ENCODE measurements around the gene TALDO1.
"Not testable (repeated sequence)": the region's sequence is repeated elsewhere in the genome, so short reads cannot be mapped to it uniquely, and the experiment has no call there.

TALDO1 gene

DNA sequence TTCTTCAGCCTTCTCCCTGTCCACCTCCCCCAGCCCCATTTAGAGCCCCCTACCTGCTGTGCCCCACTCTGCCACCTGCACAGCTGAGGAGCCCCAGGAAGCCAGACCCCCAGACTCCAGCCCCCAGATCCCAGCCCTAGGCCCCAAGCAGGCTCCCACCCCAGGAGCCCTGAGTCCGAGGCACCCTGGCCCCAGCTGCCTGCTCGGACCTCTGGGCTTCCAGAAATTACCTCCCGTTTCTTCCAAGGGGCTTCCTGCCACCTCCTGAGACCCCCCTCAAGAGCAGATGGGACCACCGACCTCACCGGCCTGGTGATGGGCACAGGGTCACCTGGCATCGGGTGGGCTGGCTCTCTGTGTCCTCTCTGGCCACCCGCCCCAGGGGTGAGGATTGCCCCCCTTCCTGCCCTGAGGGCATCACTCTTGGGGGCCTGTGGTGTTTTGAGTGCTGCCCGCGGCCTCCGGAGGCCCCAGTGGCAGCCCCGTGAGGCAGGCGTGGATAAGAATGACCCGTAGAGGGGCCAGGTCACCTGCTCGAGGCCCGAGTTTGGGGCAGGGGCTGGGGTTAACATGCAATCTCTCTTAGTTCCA is 18.3 kb upstream of the TALDO1 start:
- H3K27ac ChIP-seq: no peak overlapping the region; the same call in 1 of the 2 replicates
- TF ChIP-seq, protein P1, sequence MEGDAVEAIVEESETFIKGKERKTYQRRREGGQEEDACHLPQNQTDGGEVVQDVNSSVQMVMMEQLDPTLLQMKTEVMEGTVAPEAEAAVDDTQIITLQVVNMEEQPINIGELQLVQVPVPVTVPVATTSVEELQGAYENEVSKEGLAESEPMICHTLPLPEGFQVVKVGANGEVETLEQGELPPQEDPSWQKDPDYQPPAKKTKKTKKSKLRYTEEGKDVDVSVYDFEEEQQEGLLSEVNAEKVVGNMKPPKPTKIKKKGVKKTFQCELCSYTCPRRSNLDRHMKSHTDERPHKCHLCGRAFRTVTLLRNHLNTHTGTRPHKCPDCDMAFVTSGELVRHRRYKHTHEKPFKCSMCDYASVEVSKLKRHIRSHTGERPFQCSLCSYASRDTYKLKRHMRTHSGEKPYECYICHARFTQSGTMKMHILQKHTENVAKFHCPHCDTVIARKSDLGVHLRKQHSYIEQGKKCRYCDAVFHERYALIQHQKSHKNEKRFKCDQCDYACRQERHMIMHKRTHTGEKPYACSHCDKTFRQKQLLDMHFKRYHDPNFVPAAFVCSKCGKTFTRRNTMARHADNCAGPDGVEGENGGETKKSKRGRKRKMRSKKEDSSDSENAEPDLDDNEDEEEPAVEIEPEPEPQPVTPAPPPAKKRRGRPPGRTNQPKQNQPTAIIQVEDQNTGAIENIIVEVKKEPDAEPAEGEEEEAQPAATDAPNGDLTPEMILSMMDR (conservative IDR thresholded peaks at IDR 0.05): no peak

DNA sequence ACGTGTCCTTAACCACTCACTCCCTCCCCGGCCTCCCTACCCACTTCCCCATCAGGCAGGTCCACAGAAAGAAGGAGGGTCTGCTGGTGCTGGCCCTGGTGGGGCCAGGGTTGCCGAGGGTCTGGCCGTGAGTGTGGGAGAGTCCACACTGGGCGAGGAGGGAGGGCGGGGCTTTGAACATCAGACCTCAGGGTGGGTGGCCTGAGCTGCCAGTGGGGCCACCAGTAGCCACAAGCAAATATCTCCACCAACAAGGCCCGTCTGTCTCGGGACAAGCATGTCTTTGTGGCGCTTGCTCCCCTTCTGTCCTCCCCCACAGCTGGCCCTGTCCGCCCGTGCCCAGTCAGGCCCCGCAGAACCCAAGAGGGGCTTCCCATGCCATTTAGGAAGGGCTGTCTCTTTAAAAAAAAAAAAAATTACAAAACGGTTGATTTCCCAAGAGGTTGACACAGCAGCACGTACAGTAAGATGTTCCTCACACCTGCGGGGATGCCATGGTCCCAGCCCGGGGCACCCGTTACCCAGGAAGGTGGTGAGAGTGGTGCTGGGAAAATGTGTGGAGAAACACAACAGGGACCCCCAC is 17.7 kb upstream of the TALDO1 start:
- TF ChIP-seq, protein P1 (conservative IDR thresholded peaks at IDR 0.05): no peak
- H3K27ac ChIP-seq: no peak overlapping the region

DNA sequence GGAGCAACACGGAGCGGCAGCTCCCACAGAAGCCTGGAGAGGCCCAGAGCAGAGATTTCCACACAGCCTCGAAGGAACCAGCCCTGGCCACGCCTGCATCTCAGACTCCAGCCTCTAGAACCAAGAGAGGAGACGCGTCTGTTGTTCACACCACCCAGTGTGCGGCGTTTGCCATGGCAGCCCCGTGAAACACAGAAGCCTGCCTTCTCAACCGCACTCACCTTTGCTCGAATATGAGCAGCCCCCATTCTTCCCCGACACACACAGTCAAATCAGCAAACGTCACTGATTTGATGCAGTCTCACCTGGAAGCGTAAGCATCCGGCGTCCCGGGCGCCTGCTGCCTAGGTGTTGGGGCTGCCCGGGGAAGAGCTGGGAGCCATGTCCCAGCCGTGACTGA is 14.2 kb upstream of the TALDO1 start:
- TF ChIP-seq, protein P1 (conservative IDR thresholded peaks at IDR 0.05): no peak

DNA sequence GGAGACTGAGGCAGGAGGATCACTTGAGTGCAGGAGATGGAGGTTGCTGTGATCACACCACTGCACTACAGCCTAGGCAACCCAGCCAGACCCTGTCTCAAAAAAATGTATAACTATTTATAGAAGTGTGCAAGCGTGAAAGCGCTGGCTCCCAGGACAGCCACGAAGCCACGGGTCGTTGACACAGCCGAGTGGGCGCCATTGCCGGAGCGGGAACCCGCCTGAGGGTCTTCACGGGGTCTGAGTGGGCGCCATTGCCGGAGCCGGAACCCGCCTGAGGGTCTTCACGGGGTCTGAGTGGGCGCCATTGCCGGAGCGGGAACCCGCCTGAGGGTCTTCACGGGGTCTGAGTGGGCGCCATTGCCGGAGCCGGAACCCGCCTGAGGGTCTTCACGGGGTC is 12.7 kb upstream of the TALDO1 start:
- not testable (repeated sequence) for H3K27ac ChIP-seq

More for the DNA sequence above, 14.2 kb upstream of the TALDO1 start:
- H3K27ac ChIP-seq: no peak overlapping the region

DNA sequence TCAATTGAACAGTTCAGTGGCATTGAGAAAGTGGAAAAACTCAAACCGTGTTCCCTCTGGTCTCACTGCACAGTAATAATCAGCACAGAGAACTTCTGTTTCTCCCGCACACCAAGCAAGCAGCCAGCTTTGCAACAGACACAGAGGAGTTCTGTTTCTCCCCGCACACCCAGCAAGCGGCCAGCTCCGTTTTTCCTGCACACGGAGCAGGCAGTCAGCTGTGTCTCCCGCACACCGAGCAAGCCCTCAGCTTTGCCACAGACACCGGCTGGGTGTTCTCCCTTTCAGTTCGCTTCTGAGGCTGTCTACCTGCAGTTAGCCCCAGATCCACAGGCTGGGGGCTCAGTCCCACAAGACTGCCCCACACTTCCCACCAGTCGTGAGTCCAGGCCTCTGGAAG is 9.9 kb upstream of the TALDO1 start:
- TF ChIP-seq, protein P1 (conservative IDR thresholded peaks at IDR 0.05): no peak

DNA sequence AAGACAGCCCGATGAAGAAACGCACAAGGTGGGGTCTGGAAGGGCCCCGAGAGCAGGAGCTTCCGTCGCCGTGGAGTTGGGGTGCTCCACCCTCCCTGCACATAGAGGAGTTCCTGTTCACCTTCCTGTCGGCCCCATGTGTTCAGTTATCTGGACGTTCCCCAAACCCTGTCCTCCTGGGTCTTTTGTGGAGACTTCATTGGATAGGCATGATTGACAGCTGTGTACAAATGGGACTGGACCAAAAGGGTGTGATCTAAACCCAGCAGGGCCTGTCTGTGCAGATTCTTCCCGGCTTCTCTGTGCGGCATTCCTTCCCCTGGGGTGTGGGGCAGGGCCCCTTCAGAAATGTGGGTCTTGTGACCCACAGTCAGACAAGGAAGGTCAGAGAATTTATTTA is 9.4 kb upstream of the TALDO1 start:
- H3K27ac ChIP-seq: not testable (repeated sequence)

More for the DNA sequence above, 9.9 kb upstream of the TALDO1 start:
- H3K27ac ChIP-seq: no peak overlapping the region

DNA sequence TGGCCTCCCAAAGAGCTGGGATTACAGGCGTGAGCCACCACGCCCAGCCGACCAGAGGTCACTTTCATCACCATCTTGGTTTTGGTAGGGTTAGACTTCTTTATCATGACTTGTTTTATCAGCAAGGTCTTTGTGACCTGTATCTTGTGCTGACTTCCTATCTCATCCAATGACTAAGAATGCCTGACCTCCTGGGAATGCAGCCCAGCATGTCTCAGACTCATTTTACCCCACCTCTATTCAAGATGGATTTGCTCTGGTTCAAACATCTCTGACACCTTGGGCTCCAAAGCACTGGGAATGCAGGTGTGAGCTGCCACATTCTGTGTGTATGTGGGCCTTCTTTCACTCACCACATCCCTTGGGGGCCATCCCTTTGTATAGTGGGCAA is 5.1 kb upstream of the TALDO1 start:
- no peak overlapping the region for H3K27ac ChIP-seq
- TF ChIP-seq, protein P1 (conservative IDR thresholded peaks at IDR 0.05): no peak

DNA sequence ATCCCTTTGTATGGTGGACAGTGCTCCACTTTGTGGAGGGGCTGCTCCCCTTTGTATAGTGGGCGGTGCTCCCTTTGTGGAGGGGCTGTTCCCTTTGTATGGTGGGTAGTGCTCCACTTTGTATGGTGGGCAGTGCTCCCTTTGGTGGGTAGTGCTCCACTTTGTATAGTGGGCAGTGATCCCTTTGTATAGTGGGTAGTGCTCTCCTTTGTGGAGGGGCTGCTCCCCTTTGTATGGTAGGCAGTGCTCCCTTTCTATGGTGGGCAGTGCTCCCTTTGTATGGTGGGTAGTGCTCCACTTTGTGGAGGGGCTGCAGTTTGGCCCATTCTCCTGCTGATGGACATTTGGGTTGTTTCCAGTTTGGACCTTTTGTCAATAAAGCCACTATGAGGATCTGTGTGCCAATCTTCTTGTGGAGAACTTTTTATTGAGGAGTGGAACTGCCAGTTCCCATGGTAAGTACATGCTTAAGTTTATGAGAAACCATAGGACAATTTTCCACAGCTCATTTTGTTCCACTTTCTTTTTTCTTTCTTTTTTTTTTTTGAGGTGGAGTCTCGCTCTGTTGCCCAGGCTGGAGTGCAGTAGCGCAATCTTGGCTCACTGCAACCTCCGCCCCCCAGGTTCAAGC is 4.6 kb upstream of the TALDO1 start:
- TF ChIP-seq, protein P1 (conservative IDR thresholded peaks at IDR 0.05): no peak
- peak overlapping the region; percentile 26; the same call in 1 of the 2 replicates for H3K27ac ChIP-seq

Measured in VCaP (cell line).